HCT116 (cell line): ENCODE results near the gene MARCHF2. TPM values are rescaled to one million over a fixed set of nuclear protein-coding genes. Genes with fewer than 3 reads are reported as not detected.
A peak's percentile ranks its signal among the peaks of the same experiment; 100 is the strongest.

Experiments used
- ATF3 ChIP-seq: IDR thresholded peaks from 2 replicates; pipeline ENCODE4 v1.6.1; 2012
- CEBPB ChIP-seq: IDR thresholded peaks from 2 replicates; pipeline ENCODE4 v1.6.1; 2012; ENCODE audit warnings: low read depth
- EZH2phosphoT487 ChIP-seq: fragments of 200-600 bp; IDR thresholded peaks from 2 replicates; pipeline ENCODE4 v1.6.1; 2018; ENCODE audit warnings: antibody characterized with exemption, borderline replicate concordance
- FOSL1 ChIP-seq: IDR thresholded peaks from 2 replicates; pipeline ENCODE4 v1.6.1; 2012; ENCODE audit warnings: low read depth
- JUND ChIP-seq: IDR thresholded peaks from 2 replicates; pipeline ENCODE4 v1.6.1; 2012
- MAX ChIP-seq: IDR thresholded peaks from 2 replicates; pipeline ENCODE4 v1.6.1; 2012
- POLR2AphosphoS5 ChIP-seq: IDR thresholded peaks from 2 replicates; pipeline ENCODE4 v1.6.1; 2011; ENCODE audit warnings: mild to moderate bottlenecking, low read depth, low read length, moderate library complexity
- REST ChIP-seq: IDR thresholded peaks from 2 replicates; pipeline ENCODE4 v1.6.1; 2012; ENCODE audit warnings: low read depth
- SP1 ChIP-seq: IDR thresholded peaks from 2 replicates; pipeline ENCODE4 v1.6.1; 2012; ENCODE audit warnings: low read depth
- SRF ChIP-seq: IDR thresholded peaks from 2 replicates; pipeline ENCODE4 v1.6.1; 2012; ENCODE audit warnings: low read depth
- ZNF274 ChIP-seq: fragments of 200-500 bp; sonication (Bioruptor generic); IDR thresholded peaks from 2 replicates; pipeline ENCODE4 v1.6.1; 2014; ENCODE audit warnings: mild to moderate bottlenecking, low read depth, low read length, inconsistent platforms
- total RNA-seq: library from RNA; stranded (reverse); gene quantifications from one replicate; pipeline ENCODE4 v1.2.1, GENCODE V29; 2021; ENCODE audit not compliant: unreplicated experiment

MARCHF2 gene
- total RNA-seq, 1 experiment from 2014 or later, result 22.5 TPM

GRCh38 chr19:8367327-8368001 lies 45.6 kb upstream of the MARCHF2 start (continued):
- TF ChIP-seq REST (no peak), EZH2phosphoT487 (no peak), POLR2AphosphoS5 (peak; percentile 42; the same call in 1 of the 2 replicates), FOSL1 (no peak), ZNF274 (no peak), SRF (no peak), JUND (peak; percentile 23; the same call in 1 of the 2 replicates), ATF3 (no peak), CEBPB (no peak), MAX (no peak), SP1 (peak; percentile 41)
